ENCODE data around the gene OBSL1.

Gene OBSL1

GRCh38 chr2:219596954-219597551, 25.7 kb upstream of the OBSL1 start:
- no peak for DNase-seq (ENCODE audit: low read depth)

- no peak for DNase-seq (ENCODE audit: low read depth)
Measured at GRCh38 chr2:219595256-219595655, 23.9 kb upstream of the OBSL1 start.

GRCh38 chr2:219593154-219593553, 21.8 kb upstream of the OBSL1 start:
- DNase-seq (ENCODE audit: low read depth): no peak

- no peak for DNase-seq (ENCODE audit: low read depth)
Measured at GRCh38 chr2:219592736-219593135, 21.4 kb upstream of the OBSL1 start.

GRCh38 chr2:219591091-219591490, 19.8 kb upstream of the OBSL1 start:
- no peak for DNase-seq (ENCODE audit: low read depth)

GRCh38 chr2:219581346-219581745, 10.0 kb upstream of the OBSL1 start:
- no peak for DNase-seq (ENCODE audit: low read depth)

GRCh38 chr2:219578811-219579613, 7.7 kb upstream of the OBSL1 start:
- DNase-seq (ENCODE audit: low read depth): no peak

GRCh38 chr2:219576505-219577388, 5.4 kb upstream of the OBSL1 start:
- DNase-seq (ENCODE audit: low read depth): no peak

- DNase-seq (ENCODE audit: low read depth): no peak
Measured at GRCh38 chr2:219575566-219576504, 4.5 kb upstream of the OBSL1 start.

GRCh38 chr2:219574484-219575311, 3.4 kb upstream of the OBSL1 start:
- DNase-seq (ENCODE audit: low read depth): no peak

GRCh38 chr2:219573166-219573565, 1.8 kb upstream of the OBSL1 start:
- no peak for DNase-seq (ENCODE audit: low read depth)

- DNase-seq (ENCODE audit: low read depth): no peak
Measured at GRCh38 chr2:219572237-219573001, 1.1 kb upstream of the OBSL1 start, which contains the start of gene INHA. INHA (plus strand) TSS chr2:219572310; CDS start chr2:219572375, 65 bp downstream.

- no peak for DNase-seq (ENCODE audit: low read depth)
Measured at GRCh38 chr2:219570924-219571310, 422 bp downstream of the OBSL1 start.

- DNase-seq (ENCODE audit: low read depth): no peak
Measured at GRCh38 chr2:219570194-219570923, 980 bp downstream of the OBSL1 start.

GRCh38 chr2:219569635-219570034, 1.7 kb downstream of the OBSL1 start:
- no peak for DNase-seq (ENCODE audit: low read depth)

- DNase-seq (ENCODE audit: low read depth): no peak
Measured at GRCh38 chr2:219569041-219569440, 2.3 kb downstream of the OBSL1 start.

- no peak for DNase-seq (ENCODE audit: low read depth)
Measured at GRCh38 chr2:219567791-219568361, 3.5 kb downstream of the OBSL1 start.

GRCh38 chr2:219567131-219567530, 4.2 kb downstream of the OBSL1 start:
- DNase-seq (ENCODE audit: low read depth): no peak

GRCh38 chr2:219566640-219567039, 4.7 kb downstream of the OBSL1 start:
- DNase-seq (ENCODE audit: low read depth): no peak

Data from activated T-cell treated with anti-CD3 and anti-CD28 coated beads for 1 hour (primary cell).